HepG2 (cell line): ENCODE measurements around the gene KIFC1.
"Not testable (repeated sequence)": the region's sequence is repeated elsewhere in the genome, so short reads cannot be mapped to it uniquely, and the experiment has no call there.

Experiments used
- CAMTA2 ChIP-seq: sonication (generic); formaldehyde crosslinking; IDR thresholded peaks from 2 replicates; pipeline ENCODE4 v1.4.0; 2020; ENCODE audit warnings: mild to moderate bottlenecking, missing genetic modification reagents, borderline replicate concordance
- CTCF ChIP-seq: sonication (generic); formaldehyde crosslinking; IDR thresholded peaks from 2 replicates; pipeline ENCODE4 v1.5.0; 2020; ENCODE audit warnings: mild to moderate bottlenecking, missing genetic modification reagents, moderate library complexity
- GATA4 ChIP-seq: sonication (generic); IDR thresholded peaks from 2 replicates; pipeline ENCODE4 v1.6.1; 2016; ENCODE audit warnings: antibody characterized with exemption, low read depth, borderline replicate concordance
- HNRNPL ChIP-seq: fragments of 200-400 bp; formaldehyde crosslinking; IDR thresholded peaks from 2 replicates; pipeline ENCODE4 v1.6.1; 2017; ENCODE audit warnings: mild to moderate bottlenecking, low read depth, low read length
- KLF16 ChIP-seq, 2 experiments: sonication (generic) in 1 of 2; formaldehyde crosslinking in 1 of 2; IDR thresholded peaks; 2 replicates each; pipeline versions ENCODE4 v1.6.1 to v1.8.0; 2016 to 2023; ENCODE audit warnings: missing genetic modification reagents in 2 of 2, missing compliant biosample characterization in 1 of 2
- NFE2L2 ChIP-seq: fragments of 150-350 bp; IDR thresholded peaks from 2 replicates; pipeline ENCODE4 v1.6.1; 2014; ENCODE audit warnings: low read length
- POLR2A ChIP-seq, 2 experiments: IDR thresholded peaks; 2 replicates each; pipeline ENCODE4 v1.6.1; 2011; ENCODE audit warnings: low read depth in 2 of 2, low read length in 2 of 2, mild to moderate bottlenecking in 1 of 2, moderate library complexity in 1 of 2; ENCODE audit not compliant: insufficient read depth in 1 of 2
- RBM22 ChIP-seq: fragments of 200-400 bp; formaldehyde crosslinking; optimal IDR thresholded peaks from 2 replicates; pipeline ENCODE3; 2017; ENCODE audit warnings: mild to moderate bottlenecking, low read length, moderate library complexity
- ZBTB34 ChIP-seq: sonication (generic); formaldehyde crosslinking; IDR thresholded peaks from 2 replicates; pipeline ENCODE4 v1.8.0; 2022; ENCODE audit warnings: mild to moderate bottlenecking, missing genetic modification reagents
- ZNF17 ChIP-seq: sonication (generic); formaldehyde crosslinking; IDR thresholded peaks from 2 replicates; pipeline ENCODE4 v1.5.0; 2020; ENCODE audit warnings: mild to moderate bottlenecking, missing genetic modification reagents
- ZNF430 ChIP-seq: sonication (generic); formaldehyde crosslinking; IDR thresholded peaks from 2 replicates; pipeline ENCODE4 v1.9.0; 2021; ENCODE audit warnings: mild to moderate bottlenecking, missing genetic modification reagents
- ZNF772 ChIP-seq: sonication (generic); formaldehyde crosslinking; IDR thresholded peaks from 2 replicates; pipeline ENCODE4 v1.5.0; 2020; ENCODE audit warnings: mild to moderate bottlenecking, missing genetic modification reagents
- ZSCAN22 ChIP-seq: sonication (generic); formaldehyde crosslinking; IDR thresholded peaks from 2 replicates; pipeline ENCODE4 v1.4.0; 2020; ENCODE audit warnings: mild to moderate bottlenecking, missing genetic modification reagents

- TF ChIP-seq ZNF17 (CRISPR knock-in tag); HNRNPL; NFE2L2; ZSCAN22 (CRISPR knock-in tag); KLF16 (CRISPR knock-in tag; IDR thresholded peaks at IDR 0.05); ZBTB34 (CRISPR knock-in tag); ZNF430; RBM22; CTCF (CRISPR knock-in tag); POLR2A (IDR thresholded peaks at IDR 0.05; ENCODE audit: insufficient read depth in 1 of 2, low read depth in 2 of 2, low read length in 2 of 2); CAMTA2 (CRISPR knock-in tag); ZNF772 (CRISPR knock-in tag); GATA4: not testable (repeated sequence)
Observed at GRCh38 chr6:33357160-33357871, 34.3 kb upstream of the KIFC1 start.
